H1 (cell line): ENCODE measurements around the gene GALNT17. TPM values are rescaled to one million over a fixed set of nuclear protein-coding genes. Genes with fewer than 3 reads are reported as not detected.

Experiments used
- CTCF ChIA-PET: fragments of 300-600 bp; sonication (Branson Sonifier 250); formaldehyde crosslinking; loops from one replicate; lab custom pipeline; 2021; ENCODE audit not compliant: partially characterized antibody; lab: Charles Lee
- POLR2A ChIA-PET: fragments of 300-600 bp; sonication (Branson Sonifier 250); formaldehyde crosslinking; loops from one replicate; lab custom pipeline; 2021; ENCODE audit warnings: inconsistent platforms; ENCODE audit not compliant: partially characterized antibody; lab: Charles Lee
- DNase-seq, 2 experiments: peaks; one replicate each; pipeline versions ENCODE4 v3.0.0 to v3.0.0-alpha.2; 2010 to 2022; ENCODE audit warnings: low spot score in 2 of 2, low read depth in 1 of 2, mixed read lengths in 1 of 2
- FAIRE-seq: peaks from 2 replicates; lab custom pipeline; 2011; peaks lifted over from hg19 to GRCh38; lab: Jason Lieb, UNC
- H2AFZ ChIP-seq: 2 replicates; pipeline ENCODE4 v1.8.1; 2012; ENCODE audit warnings: low read length, inconsistent platforms
- H2AK5ac ChIP-seq: 2 replicates; pipeline ENCODE4 v1.6.1; 2013; ENCODE audit warnings: low read depth, low read length
- H2BK120ac ChIP-seq: replicated peaks from 2 replicates; pipeline ENCODE3; 2013; ENCODE audit warnings: low read depth, low read length, inconsistent platforms
- H2BK12ac ChIP-seq: 2 replicates; pipeline ENCODE4 v1.6.1; 2013; ENCODE audit warnings: low read depth, low read length
- H2BK15ac ChIP-seq: 2 replicates; pipeline ENCODE4 v1.6.1; 2013; ENCODE audit warnings: low read length
- H2BK20ac ChIP-seq: 2 replicates; pipeline ENCODE4 v1.6.1; 2013; ENCODE audit warnings: low read length
- H2BK5ac ChIP-seq: 2 replicates; pipeline ENCODE4 v1.6.1; 2013; ENCODE audit warnings: low read depth, low read length
- H3K14ac ChIP-seq: 2 replicates; pipeline ENCODE4 v1.6.1; 2013; ENCODE audit warnings: inconsistent platforms; ENCODE audit not compliant: insufficient read length
- H3K18ac ChIP-seq: 2 replicates; pipeline ENCODE4 v1.6.1; 2013; ENCODE audit warnings: low read length; ENCODE audit errors: extremely low read depth
- H3K23ac ChIP-seq: 2 replicates; pipeline ENCODE4 v1.6.1; 2013; ENCODE audit warnings: inconsistent platforms; ENCODE audit not compliant: insufficient read length
- H3K23me2 ChIP-seq: 2 replicates; pipeline ENCODE4 v1.6.1; 2013; ENCODE audit warnings: low read depth, low read length
- H3K27ac ChIP-seq: 2 replicates; pipeline ENCODE4 v1.6.1; 2011; ENCODE audit warnings: low read depth, low read length, inconsistent platforms
- H3K27me3 ChIP-seq, 4 experiments: replicated peaks in 1 of 4; 1 replicate in 1 of 4; 2 replicates in 3 of 4; pipeline versions ENCODE4 v1.6.1 to v1.8.1; 2011 to 2013; ENCODE audit warnings: low read length in 3 of 4, mild to moderate bottlenecking in 3 of 4, inconsistent platforms in 2 of 4, mixed read lengths in 2 of 4, moderate library complexity in 1 of 4; ENCODE audit not compliant: control insufficient read depth in 3 of 4, insufficient read depth in 3 of 4; ENCODE audit errors: extremely low read depth in 1 of 4
- H3K36me3 ChIP-seq, 4 experiments: 2 replicates each; pipeline versions ENCODE4 v1.6.1 to v1.8.1; 2011 to 2013; ENCODE audit warnings: mild to moderate bottlenecking in 4 of 4, low read length in 3 of 4, moderate library complexity in 2 of 4, control low read depth in 1 of 4, inconsistent platforms in 1 of 4; ENCODE audit not compliant: insufficient read depth in 4 of 4, control insufficient read depth in 2 of 4
- H3K4ac ChIP-seq: replicated peaks from 2 replicates; pipeline ENCODE3; 2013; ENCODE audit warnings: low read length, low read depth, mixed read lengths, inconsistent platforms; ENCODE audit not compliant: insufficient read length
- H3K4me1 ChIP-seq, 4 experiments: replicated peaks in 1 of 4; 1 replicate in 1 of 4; 2 replicates in 3 of 4; pipeline versions ENCODE4 v1.6.1 to v1.8.1; 2011 to 2013; ENCODE audit warnings: low read length in 3 of 4, inconsistent platforms in 2 of 4, mixed read lengths in 1 of 4; ENCODE audit not compliant: insufficient read depth in 4 of 4, control insufficient read depth in 3 of 4
- H3K4me2 ChIP-seq, 2 experiments: 2 replicates each; pipeline versions ENCODE4 v1.6.1 to v1.8.1; 2011 to 2013; ENCODE audit warnings: low read depth in 2 of 2, low read length in 2 of 2, control low read depth in 1 of 2, inconsistent platforms in 1 of 2, mild to moderate bottlenecking in 1 of 2; ENCODE audit not compliant: insufficient read depth in 1 of 2
- H3K4me3 ChIP-seq, 4 experiments: fragments of 200-600, 300-600 bp in 1 of 4; sonication (generic), shearing (Covaris generic), sonication (Bioruptor Twin) in 1 of 4; 2 replicates each; pipeline versions ENCODE4 v1.5.1 to v1.8.1; 2011 to 2016; ENCODE audit warnings: low read length in 4 of 4, low read depth in 3 of 4, control low read depth in 2 of 4, inconsistent platforms in 2 of 4, mild to moderate bottlenecking in 2 of 4, mixed read lengths in 1 of 4, moderate library complexity in 1 of 4; ENCODE audit not compliant: insufficient read depth in 2 of 4; ENCODE audit errors: extremely low read depth in 1 of 4
- H3K56ac ChIP-seq: replicated peaks from 2 replicates; pipeline ENCODE3; 2013; ENCODE audit warnings: low read depth, mild to moderate bottlenecking, mixed read lengths, low read length, inconsistent platforms; ENCODE audit not compliant: insufficient read length
- H3K79me1 ChIP-seq: 2 replicates; pipeline ENCODE4 v1.6.1; 2013; ENCODE audit warnings: low read depth, low read length, control low read depth
- H3K79me2 ChIP-seq, 2 experiments: 2 replicates each; pipeline versions ENCODE4 v1.6.1 to v1.8.1; 2012 to 2013; ENCODE audit warnings: low read length in 2 of 2, mild to moderate bottlenecking in 2 of 2, inconsistent platforms in 1 of 2; ENCODE audit not compliant: insufficient read depth in 2 of 2, control insufficient read depth in 1 of 2
- H3K9ac ChIP-seq, 4 experiments: replicated peaks in 1 of 4; 1 replicate in 1 of 4; 2 replicates in 3 of 4; pipeline versions ENCODE4 v1.6.1 to v1.8.1; 2011 to 2013; ENCODE audit warnings: low read depth in 3 of 4, low read length in 3 of 4, control low read depth in 2 of 4, mild to moderate bottlenecking in 2 of 4, moderate library complexity in 2 of 4, inconsistent platforms in 1 of 4; ENCODE audit errors: extremely low read depth in 1 of 4
- H3K9me3 ChIP-seq, 2 experiments: 2 replicates each; pipeline versions ENCODE4 v1.6.1 to v1.8.1; 2012 to 2013; ENCODE audit warnings: mild to moderate bottlenecking in 2 of 2, moderate library complexity in 2 of 2, control low read depth in 1 of 2, inconsistent platforms in 1 of 2, low read depth in 1 of 2, low read length in 1 of 2, mixed read lengths in 1 of 2; ENCODE audit not compliant: insufficient read depth in 2 of 2
- H4K20me1 ChIP-seq, 2 experiments: replicated peaks in 1 of 2; 2 replicates each; pipeline versions ENCODE3 to v1.8.1; 2011 to 2013; ENCODE audit warnings: inconsistent platforms in 2 of 2, low read length in 2 of 2, mild to moderate bottlenecking in 1 of 2; ENCODE audit not compliant: insufficient read depth in 2 of 2, control insufficient read depth in 1 of 2
- H4K5ac ChIP-seq: 2 replicates; pipeline ENCODE4 v1.6.1; 2013; ENCODE audit warnings: low read length, low read depth, mixed read lengths, inconsistent platforms; ENCODE audit not compliant: insufficient read length
- H4K8ac ChIP-seq: 2 replicates; pipeline ENCODE4 v1.8.0; 2013; ENCODE audit warnings: mild to moderate bottlenecking, moderate library complexity, low read length, inconsistent platforms; ENCODE audit not compliant: insufficient read depth; ENCODE audit errors: extremely low read depth
- H4K91ac ChIP-seq: replicated peaks from 2 replicates; pipeline ENCODE3; 2013; ENCODE audit warnings: low read length, mixed read lengths, inconsistent platforms; ENCODE audit not compliant: insufficient read length
- CTCF ChIP-seq, 3 experiments: IDR thresholded peaks; 1 replicate in 2 of 3; 2 replicates in 1 of 3; pipeline versions ENCODE4 v1.5.1 to v1.6.1; 2011; ENCODE audit warnings: low read length in 3 of 3, mild to moderate bottlenecking in 3 of 3, inconsistent platforms in 2 of 3, low read depth in 1 of 3, moderate library complexity in 1 of 3; ENCODE audit not compliant: insufficient read depth in 1 of 3; ENCODE audit errors: control extremely low read depth in 1 of 3
- FOSL1 ChIP-seq: IDR thresholded peaks from 2 replicates; pipeline ENCODE4 v1.6.1; 2011; ENCODE audit warnings: mild to moderate bottlenecking, low read depth, low read length, moderate library complexity; ENCODE audit not compliant: insufficient read depth
- JUND ChIP-seq: IDR thresholded peaks from 2 replicates; pipeline ENCODE4 v1.6.1; 2011; ENCODE audit warnings: mild to moderate bottlenecking, improper control_type of control experiment, low read length
- WGBS, 2 experiments: shearing (Covaris generic) in 1 of 2; methylation state at CpG; one replicate each; pipeline versions ENCODE4 v1.1.6 to v1.1.7; 2013 to 2015; ENCODE audit warnings: low lambda C conversion rate in 2 of 2, mixed read lengths in 2 of 2, inconsistent platforms in 1 of 2, low coverage in 1 of 2, missing lambda C conversion rate in 1 of 2; ENCODE audit not compliant: insufficient replicate concordance in 2 of 2, insufficient coverage in 1 of 2, insufficient read length in 1 of 2; ENCODE audit errors: extremely low coverage in 1 of 2, missing lambda C conversion rate in 1 of 2; 5-methylcytosine and 5-hydroxymethylcytosine counted together
- polyA plus RNA-seq, 7 experiments: library from polyadenylated mRNA; depleted of rRNA in 3 of 7; stranded (reverse) in 5 of 7; unstranded in 2 of 7; fragments of >200 nt in 5 of 7; fragments of 200-250 nt in 2 of 7; gene quantifications; 1 replicate in 5 of 7; 2 replicates in 1 of 7; 4 replicates in 1 of 7; pipeline versions ENCODE4 v1.2.1 to v1.2.3, GENCODE V29; 2011 to 2013; ENCODE audit warnings: missing spikeins in 2 of 7, mixed read lengths in 2 of 7
- total RNA-seq: library from RNA; stranded (reverse); fragmentation: NEBNext Ultra II Directional; extraction: Animal tissue kit (Norgen Biotek cat#: 25700); gene quantifications from 2 replicates; pipeline ENCODE4 v1.2.1, GENCODE V29; 2021

Gene GALNT17
- total and polyA plus RNA-seq, 2 of the 8 experiments (the other 6 are each of a cell fraction or from before 2014, with no cell fraction given): 37.7 to 47.0 TPM

- FAIRE-seq (no peak), DNase-seq (no peak)
- no peak overlapping the region for H3K4me2 ChIP-seq
- H4K8ac ChIP-seq: no peak overlapping the region
- H3K23ac ChIP-seq: no peak overlapping the region
- no peak overlapping the region for H2BK12ac ChIP-seq
- no peak overlapping the region for H4K5ac ChIP-seq
- no peaks in the 10 kb centered on the region for H3K23me2 ChIP-seq
- no peak overlapping the region for H2AFZ ChIP-seq
- no peak overlapping the region for H3K14ac ChIP-seq
- H4K20me1 ChIP-seq: no peaks in the 10 kb centered on the region
- no peak overlapping the region for H3K4me3 ChIP-seq
- WGBS, 2 experiments: 79% methylated on average over 5 of the region's 5 CpGs; no CpG with 5 or more reads in 1 of the 2 experiments
- no peaks in the 10 kb centered on the region for H3K79me1 ChIP-seq
- CTCF ChIA-PET: no interaction called here
- H3K27me3 ChIP-seq: no peaks in the 10 kb centered on the region
- no peaks in the 10 kb centered on the region for H3K79me2 ChIP-seq
- no peak overlapping the region for H3K56ac ChIP-seq
- peaks cover 0 to under 1% (median 0%) of the 10 kb centered on the region in 4 experiments; a peak in 2 of 8 replicates for H3K36me3 ChIP-seq
- no peak overlapping the region for H3K18ac ChIP-seq
- no peaks in the 10 kb centered on the region for H3K9me3 ChIP-seq
- no peak overlapping the region for H2BK5ac ChIP-seq
- H3K4me1 ChIP-seq: no peaks in the 10 kb centered on the region
- H2BK15ac ChIP-seq: no peak overlapping the region
- POLR2A ChIA-PET: no interaction called here
- no peak overlapping the region for H2AK5ac ChIP-seq
- no peak overlapping the region for H2BK20ac ChIP-seq
- H4K91ac ChIP-seq: no peak overlapping the region
- H3K9ac ChIP-seq: no peak overlapping the region
- no peak overlapping the region for H3K27ac ChIP-seq
- H3K4ac ChIP-seq: no peak overlapping the region
- no peak overlapping the region for H2BK120ac ChIP-seq
- TF ChIP-seq CTCF (IDR thresholded peaks at IDR 0.05; ENCODE audit: control extremely low read depth in 1 of 3, insufficient read depth in 1 of 3, low read depth in 1 of 3, low read length in 3 of 3): no peak
- TF ChIP-seq FOSL1: no peak
- no peak for TF ChIP-seq JUND
These were observed 395.3 kb downstream of the GALNT17 start for GRCh38 chr7:71527213-71527612.
